PC-3 (cell line): ENCODE measurements around the gene THUMPD1.

Source experiments
- EZH2phosphoT487 ChIP-seq: fragments of 300-600 bp; sonication (generic); IDR thresholded peaks from 2 replicates; pipeline ENCODE4 v1.6.1; 2018; ENCODE audit warnings: mild to moderate bottlenecking, antibody characterized with exemption, low read length, borderline replicate concordance
- TF ChIP-seq, protein P1 (sequence below): fragments of 300-600 bp; sonication (generic); conservative IDR thresholded peaks from 2 replicates; pipeline ENCODE4 v1.5.1; 2017; ENCODE audit warnings: antibody characterized with exemption, low read depth, mild to moderate bottlenecking, low read length

DNA sequence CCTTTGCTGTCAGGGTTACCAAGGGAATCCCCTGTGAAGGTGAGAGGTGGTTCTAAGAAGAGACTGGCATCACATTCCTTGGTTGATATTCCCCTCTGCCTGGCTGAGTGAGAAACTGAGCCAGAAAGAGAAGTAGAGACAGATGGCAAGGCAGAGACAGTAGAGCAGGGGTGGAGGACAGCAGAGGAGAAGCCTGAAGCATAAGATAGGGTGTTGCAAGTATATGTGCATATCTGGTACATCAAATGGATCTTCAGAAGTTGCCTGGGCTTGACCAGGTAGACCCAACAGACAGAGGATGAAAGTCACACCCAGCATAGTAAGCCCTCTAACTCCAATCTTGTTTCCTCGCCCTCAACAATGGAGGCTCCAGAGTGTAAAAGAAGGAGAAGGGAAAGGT lies 7.9 kb upstream of the THUMPD1 start:
- TF ChIP-seq, protein P1, sequence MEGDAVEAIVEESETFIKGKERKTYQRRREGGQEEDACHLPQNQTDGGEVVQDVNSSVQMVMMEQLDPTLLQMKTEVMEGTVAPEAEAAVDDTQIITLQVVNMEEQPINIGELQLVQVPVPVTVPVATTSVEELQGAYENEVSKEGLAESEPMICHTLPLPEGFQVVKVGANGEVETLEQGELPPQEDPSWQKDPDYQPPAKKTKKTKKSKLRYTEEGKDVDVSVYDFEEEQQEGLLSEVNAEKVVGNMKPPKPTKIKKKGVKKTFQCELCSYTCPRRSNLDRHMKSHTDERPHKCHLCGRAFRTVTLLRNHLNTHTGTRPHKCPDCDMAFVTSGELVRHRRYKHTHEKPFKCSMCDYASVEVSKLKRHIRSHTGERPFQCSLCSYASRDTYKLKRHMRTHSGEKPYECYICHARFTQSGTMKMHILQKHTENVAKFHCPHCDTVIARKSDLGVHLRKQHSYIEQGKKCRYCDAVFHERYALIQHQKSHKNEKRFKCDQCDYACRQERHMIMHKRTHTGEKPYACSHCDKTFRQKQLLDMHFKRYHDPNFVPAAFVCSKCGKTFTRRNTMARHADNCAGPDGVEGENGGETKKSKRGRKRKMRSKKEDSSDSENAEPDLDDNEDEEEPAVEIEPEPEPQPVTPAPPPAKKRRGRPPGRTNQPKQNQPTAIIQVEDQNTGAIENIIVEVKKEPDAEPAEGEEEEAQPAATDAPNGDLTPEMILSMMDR, result no peak
- TF ChIP-seq EZH2phosphoT487, result no peak
